ENCODE measurements around the gene ICAM2. TPM values are rescaled to one million over a fixed set of nuclear protein-coding genes. Genes with fewer than 3 reads are reported as not detected.

The ICAM2 gene
- total RNA-seq, 5 donors from 2014 or later (not counting 1 experiment from before 2014, with no cell fraction given) = 69.6 to 132 (median 116) TPM

DNA sequence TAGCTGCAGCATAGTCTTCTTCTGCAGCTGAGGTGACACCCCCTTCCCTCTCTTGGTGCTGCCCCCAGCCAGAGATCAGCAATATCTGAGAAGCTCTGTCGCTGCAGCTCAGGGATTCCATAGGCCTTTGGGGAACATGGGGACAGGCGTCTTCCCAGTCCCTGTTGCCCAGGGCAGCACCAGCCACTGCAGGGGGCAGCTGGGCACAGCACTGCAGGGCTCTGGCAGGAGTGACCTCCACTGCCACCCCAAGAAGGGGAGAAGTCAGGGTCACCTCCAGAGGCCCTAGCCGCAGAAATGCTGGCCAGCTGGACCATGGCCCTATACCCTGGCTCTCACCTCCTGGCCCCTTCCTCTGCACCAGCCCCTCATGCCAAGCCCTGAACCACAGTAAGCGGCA, 64.6 kb downstream of the ICAM2 start:
- ATAC-seq (replicated peaks in 1 of 4) = no peak
- H3K4me1 Mint-ChIP-seq = peaks cover 23 to 32% (median 28%) of the 10 kb centered on the region in 3 donors
- H3K27me3 Mint-ChIP-seq = no peaks in the 10 kb centered on the region
- H3K4me3 Mint-ChIP-seq = no peak overlapping the region
- H3K27ac ChIP-seq (ENCODE audit: low read length) = no peak overlapping the region
- H3K4me3 ChIP-seq (ENCODE audit: control insufficient read depth in 1 of 2, extremely low read depth in 1 of 2, low read length in 1 of 2) = no peak overlapping the region
- H3K27ac Mint-ChIP-seq = peak overlapping the region; percentile 23 to 53
- 100% methylated on average over 2 of the region's 4 CpGs for WGBS (ENCODE audit: insufficient coverage)
- H3K36me3 Mint-ChIP-seq = no peaks in the 10 kb centered on the region
- POLR2A ChIA-PET = no interaction called here
- peaks cover 7 to 28% of the 10 kb centered on the region in 2 experiments for H3K4me1 ChIP-seq (ENCODE audit: control insufficient read depth in 1 of 2, extremely low read depth in 1 of 2, insufficient read depth in 2 of 2, low read length in 2 of 2)
- CTCF ChIA-PET = no interaction called here
- no peak for DNase-seq
- H3K9me3 Mint-ChIP-seq = no peaks in the 10 kb centered on the region
- H3K36me3 ChIP-seq (ENCODE audit: control insufficient read depth in 2 of 2, extremely low read depth in 1 of 2, insufficient read depth in 1 of 2, low read length in 1 of 2) = no peaks in the 10 kb centered on the region
- no peaks in the 10 kb centered on the region for H3K9me3 ChIP-seq
- H3K27me3 ChIP-seq (replicated peaks in 1 of 2; ENCODE audit: control insufficient read depth in 2 of 2, extremely low read depth in 1 of 2, insufficient read depth in 2 of 2, low read length in 1 of 2) = no peaks in the 10 kb centered on the region

- ChIA-PET POLR2A (no interaction called here), CTCF (interaction anchor here (0.9 to 1.4 kb wide), 3 partner anchors 9 to 73 kb away, joined by 4 to 5 read pairs (median 4); no protein-coding TSS in a partner anchor)
- H3K4me3 Mint-ChIP-seq = no peak overlapping the region
- Histone ChIP-seq H3K36me3 (ENCODE audit: control insufficient read depth in 2 of 2, extremely low read depth in 1 of 2, insufficient read depth in 1 of 2, low read length in 1 of 2) (no peaks in the 10 kb centered on the region), H3K4me3 (ENCODE audit: control insufficient read depth in 1 of 2, extremely low read depth in 1 of 2, low read length in 1 of 2) (no peak overlapping the region), H3K27me3 (replicated peaks in 1 of 2; ENCODE audit: control insufficient read depth in 2 of 2, extremely low read depth in 1 of 2, insufficient read depth in 2 of 2, low read length in 1 of 2) (no peaks in the 10 kb centered on the region), H3K27ac (ENCODE audit: low read length) (no peak overlapping the region), H3K9me3 (no peaks in the 10 kb centered on the region), H3K4me1 (ENCODE audit: control insufficient read depth in 1 of 2, extremely low read depth in 1 of 2, insufficient read depth in 2 of 2, low read length in 2 of 2) (peaks cover 7 to 28% of the 10 kb centered on the region in 2 experiments)
- peak overlapping the region in 1 of 2 donors; percentile 88 for H3K27ac Mint-ChIP-seq
- H3K36me3 Mint-ChIP-seq = no peaks in the 10 kb centered on the region
- peak in 1 of 4 experiments; percentile 5 for ATAC-seq (replicated peaks in 1 of 4)
- WGBS (ENCODE audit: insufficient coverage) = 100% methylated on average over 5 of the region's 11 CpGs
- H3K4me1 Mint-ChIP-seq = peaks cover 23 to 32% (median 28%) of the 10 kb centered on the region in 3 donors
- no peak for DNase-seq
- H3K9me3 Mint-ChIP-seq = no peaks in the 10 kb centered on the region
- no peaks in the 10 kb centered on the region for H3K27me3 Mint-ChIP-seq
These were observed 65.2 kb downstream of the ICAM2 start for GRCh38 chr17:63955232-63955631.

- POLR2A ChIA-PET = no interaction called here
- WGBS (ENCODE audit: insufficient coverage) = 21% methylated on average over 2 of the region's 11 CpGs
- Histone ChIP-seq H3K4me1 (ENCODE audit: control insufficient read depth in 1 of 2, extremely low read depth in 1 of 2, insufficient read depth in 2 of 2, low read length in 2 of 2) (peaks cover 7 to 28% of the 10 kb centered on the region in 2 experiments), H3K4me3 (ENCODE audit: control insufficient read depth in 1 of 2, extremely low read depth in 1 of 2, low read length in 1 of 2) (no peak overlapping the region), H3K27ac (ENCODE audit: low read length) (peak overlapping the region; percentile 32), H3K36me3 (ENCODE audit: control insufficient read depth in 2 of 2, extremely low read depth in 1 of 2, insufficient read depth in 1 of 2, low read length in 1 of 2) (no peaks in the 10 kb centered on the region), H3K9me3 (no peaks in the 10 kb centered on the region), H3K27me3 (replicated peaks in 1 of 2; ENCODE audit: control insufficient read depth in 2 of 2, extremely low read depth in 1 of 2, insufficient read depth in 2 of 2, low read length in 1 of 2) (peaks cover 0 to 2% of the 10 kb centered on the region in 2 experiments)
- H3K9me3 Mint-ChIP-seq = no peaks in the 10 kb centered on the region
- CTCF ChIA-PET = interaction anchor here (0.6 to 1.4 kb wide), 4 partner anchors 8 to 74 kb away, joined by 3 to 5 read pairs (median 4); no protein-coding TSS in a partner anchor
- H3K4me3 Mint-ChIP-seq = peak overlapping the region in 1 of 3 donors; percentile 66
- H3K27ac Mint-ChIP-seq = peak overlapping the region; percentile 88
- H3K36me3 Mint-ChIP-seq = no peaks in the 10 kb centered on the region
- peak in 31 of 35 experiments; percentile 20 to 59 (median 43) for DNase-seq
- ATAC-seq (replicated peaks in 1 of 4) = peak; percentile 63 to 85 (median 76)
- H3K4me1 Mint-ChIP-seq = peaks cover 23 to 32% (median 28%) of the 10 kb centered on the region in 3 donors
- no peaks in the 10 kb centered on the region for H3K27me3 Mint-ChIP-seq
These were observed 65.9 kb downstream of the ICAM2 start for GRCh38 chr17:63954402-63955063.

Other genes starting within 250 kb of the ICAM2 start
- 10 to 100 TPM; 25.4 to 37.0 (median 33.0) TPM for gene CCDC47, start 247.0 kb downstream of the ICAM2 start, total RNA-seq
- 100 to 1,000 TPM; 110 to 141 (median 123) TPM for gene DDX42, start 246.5 kb downstream of the ICAM2 start, total RNA-seq
- gene PSMC5, start 193.2 kb downstream of the ICAM2 start, total RNA-seq = 100 to 1,000 TPM in 3 of 5 donors, 10 to 100 TPM in 2; 83.9 to 114 (median 107) TPM
- 10 to 100 TPM; 39.4 to 64.9 (median 53.3) TPM for gene FTSJ3, start 193.0 kb downstream of the ICAM2 start, total RNA-seq
- gene SMARCD2, start 177.9 kb downstream of the ICAM2 start, total RNA-seq = 100 to 1,000 TPM in 4 of 5 donors, 10 to 100 TPM in 1; 94.9 to 129 (median 121) TPM
- not detected for gene CSH2, start 147.0 kb downstream of the ICAM2 start, total RNA-seq
- gene GH2, start 138.7 kb downstream of the ICAM2 start, total RNA-seq = not detected
- not detected for gene CSH1, start 124.1 kb downstream of the ICAM2 start, total RNA-seq
- not detected for gene CSHL1, start 109.4 kb downstream of the ICAM2 start, total RNA-seq
- not detected for gene GH1, start 101.8 kb downstream of the ICAM2 start, total RNA-seq
- gene CD79B, start 88.3 kb downstream of the ICAM2 start, total RNA-seq = 10 to 100 TPM; 13.4 to 53.1 (median 27.7) TPM
- under 1 TPM in 3 of 5 donors, not detected in 2; 0.13 to 0.18 (median 0.13) TPM for gene SCN4A, start 47.7 kb downstream of the ICAM2 start, total RNA-seq
- gene PRR29, start 22.3 kb downstream of the ICAM2 start, total RNA-seq = 1 to 10 TPM in 3 of 5 donors, under 1 TPM in 2; 0.50 to 1.9 (median 1.1) TPM
- gene ERN1, start 109.5 kb upstream of the ICAM2 start, total RNA-seq = 100 to 1,000 TPM in 3 of 5 donors, 10 to 100 TPM in 2; 71.2 to 146 (median 112) TPM
- 10 to 100 TPM; 12.5 to 16.4 (median 14.8) TPM for gene TEX2, start 242.6 kb upstream of the ICAM2 start, total RNA-seq

All from T-cell (primary cell).